Measurements from ENCODE around the gene NTRK2. TPM values are rescaled to one million over a fixed set of nuclear protein-coding genes. Genes with fewer than 3 reads are reported as not detected.

The NTRK2 gene
- 15.0 TPM for polyA plus RNA-seq (2013, experiment 1 of 2)
- 13.3 TPM for polyA plus RNA-seq (2013, experiment 2 of 2)

- Histone ChIP-seq H3K27ac (ENCODE audit: low read depth, low read length, severe bottlenecking) (no peak within 1 kb of the TSS), H3K36me3 (ENCODE audit: control insufficient read depth, insufficient read depth, low read length) (no peaks in the 10 kb centered on the region), H3K4me3 (ENCODE audit: extremely low read depth, insufficient read depth, low read length, poor library complexity, severe bottlenecking) (peak within 1 kb of the TSS; percentile 40), H3K4me1 (ENCODE audit: control insufficient read depth, insufficient read depth, low read length, poor library complexity, severe bottlenecking) (no peaks in the 10 kb centered on the region), H3K9me3 (ENCODE audit: control insufficient read depth, low read length) (no peaks in the 10 kb centered on the region)
- WGBS, 2 experiments (ENCODE audit: insufficient coverage in 2 of 2) = 1% methylated on average over 40 to 48 of the region's 69 CpGs
Observed at GRCh38 chr9:84669288-84670137, at the start of gene NTRK2. Gene NTRK2 (plus strand): TSS chr9:84669729. CDS start chr9:84670749, 1,020 bp downstream.

GRCh38 chr9:84620338-84620737, 49.2 kb upstream of the NTRK2 start:
- no peaks in the 10 kb centered on the region for H3K9me3 ChIP-seq (ENCODE audit: control insufficient read depth, low read length)
- H3K27ac ChIP-seq (ENCODE audit: low read depth, low read length, severe bottlenecking) = no peak overlapping the region
- H3K4me1 ChIP-seq (ENCODE audit: control insufficient read depth, insufficient read depth, low read length, poor library complexity, severe bottlenecking) = no peaks in the 10 kb centered on the region
- H3K4me3 ChIP-seq (ENCODE audit: extremely low read depth, insufficient read depth, low read length, poor library complexity, severe bottlenecking) = no peak overlapping the region
- WGBS, 2 experiments (ENCODE audit: insufficient coverage in 2 of 2) = 71 to 100% methylated on average over 2 of the region's 2 CpGs
- H3K36me3 ChIP-seq (ENCODE audit: control insufficient read depth, insufficient read depth, low read length) = no peaks in the 10 kb centered on the region

- Histone ChIP-seq H3K9me3 (ENCODE audit: control insufficient read depth, low read length) (no peaks in the 10 kb centered on the region), H3K4me3 (ENCODE audit: extremely low read depth, insufficient read depth, low read length, poor library complexity, severe bottlenecking) (no peak overlapping the region), H3K27ac (ENCODE audit: low read depth, low read length, severe bottlenecking) (no peak overlapping the region), H3K36me3 (ENCODE audit: control insufficient read depth, insufficient read depth, low read length) (no peaks in the 10 kb centered on the region), H3K4me1 (ENCODE audit: control insufficient read depth, insufficient read depth, low read length, poor library complexity, severe bottlenecking) (no peaks in the 10 kb centered on the region)
- 83 to 100% methylated on average over 2 of the region's 2 CpGs for WGBS, 2 experiments (ENCODE audit: insufficient coverage in 2 of 2)
Observed at GRCh38 chr9:84621811-84622210, 47.7 kb upstream of the NTRK2 start.

- no peak overlapping the region for H3K4me3 ChIP-seq (ENCODE audit: extremely low read depth, insufficient read depth, low read length, poor library complexity, severe bottlenecking)
- H3K36me3 ChIP-seq (ENCODE audit: control insufficient read depth, insufficient read depth, low read length) = no peaks in the 10 kb centered on the region
- no peaks in the 10 kb centered on the region for H3K4me1 ChIP-seq (ENCODE audit: control insufficient read depth, insufficient read depth, low read length, poor library complexity, severe bottlenecking)
- no peaks in the 10 kb centered on the region for H3K9me3 ChIP-seq (ENCODE audit: control insufficient read depth, low read length)
- no peak overlapping the region for H3K27ac ChIP-seq (ENCODE audit: low read depth, low read length, severe bottlenecking)
- WGBS, 2 experiments (ENCODE audit: insufficient coverage in 2 of 2) = 71 to 73% methylated on average over 3 to 4 of the region's 7 CpGs
Observed at GRCh38 chr9:84622981-84623380, 46.5 kb upstream of the NTRK2 start.

- H3K4me3 ChIP-seq (ENCODE audit: extremely low read depth, insufficient read depth, low read length, poor library complexity, severe bottlenecking) = no peak overlapping the region
- no peaks in the 10 kb centered on the region for H3K9me3 ChIP-seq (ENCODE audit: control insufficient read depth, low read length)
- H3K36me3 ChIP-seq (ENCODE audit: control insufficient read depth, insufficient read depth, low read length) = no peaks in the 10 kb centered on the region
- WGBS, 2 experiments (ENCODE audit: insufficient coverage in 2 of 2) = 80% methylated on average over 1 of the region's 1 CpG; no CpG with 5 or more reads in 1 of the 2 experiments
- H3K27ac ChIP-seq (ENCODE audit: low read depth, low read length, severe bottlenecking) = no peak overlapping the region
- H3K4me1 ChIP-seq (ENCODE audit: control insufficient read depth, insufficient read depth, low read length, poor library complexity, severe bottlenecking) = no peaks in the 10 kb centered on the region
Observed at GRCh38 chr9:84636436-84636835, 33.1 kb upstream of the NTRK2 start.

GRCh38 chr9:84642553-84643141, 26.9 kb upstream of the NTRK2 start:
- Histone ChIP-seq H3K9me3 (ENCODE audit: control insufficient read depth, low read length) (no peaks in the 10 kb centered on the region), H3K36me3 (ENCODE audit: control insufficient read depth, insufficient read depth, low read length) (no peaks in the 10 kb centered on the region), H3K4me1 (ENCODE audit: control insufficient read depth, insufficient read depth, low read length, poor library complexity, severe bottlenecking) (no peaks in the 10 kb centered on the region), H3K27ac (ENCODE audit: low read depth, low read length, severe bottlenecking) (no peak overlapping the region), H3K4me3 (ENCODE audit: extremely low read depth, insufficient read depth, low read length, poor library complexity, severe bottlenecking) (no peak overlapping the region)
- 87 to 88% methylated on average over 3 of the region's 4 CpGs for WGBS, 2 experiments (ENCODE audit: insufficient coverage in 2 of 2)

- 87 to 92% methylated on average over 3 of the region's 3 CpGs for WGBS, 2 experiments (ENCODE audit: insufficient coverage in 2 of 2)
- Histone ChIP-seq H3K9me3 (ENCODE audit: control insufficient read depth, low read length) (no peaks in the 10 kb centered on the region), H3K4me3 (ENCODE audit: extremely low read depth, insufficient read depth, low read length, poor library complexity, severe bottlenecking) (no peak overlapping the region), H3K27ac (ENCODE audit: low read depth, low read length, severe bottlenecking) (no peak overlapping the region), H3K4me1 (ENCODE audit: control insufficient read depth, insufficient read depth, low read length, poor library complexity, severe bottlenecking) (no peaks in the 10 kb centered on the region), H3K36me3 (ENCODE audit: control insufficient read depth, insufficient read depth, low read length) (no peaks in the 10 kb centered on the region)
Observed at GRCh38 chr9:84647699-84648098, 21.8 kb upstream of the NTRK2 start.

GRCh38 chr9:84652496-84653120, 16.9 kb upstream of the NTRK2 start:
- H3K27ac ChIP-seq (ENCODE audit: low read depth, low read length, severe bottlenecking) = no peak overlapping the region
- no peaks in the 10 kb centered on the region for H3K4me1 ChIP-seq (ENCODE audit: control insufficient read depth, insufficient read depth, low read length, poor library complexity, severe bottlenecking)
- WGBS, 2 experiments (ENCODE audit: insufficient coverage in 2 of 2) = 74 to 94% methylated on average over 3 of the region's 4 CpGs

GRCh38 chr9:84655447-84655846, 14.1 kb upstream of the NTRK2 start:
- Histone ChIP-seq H3K36me3 (ENCODE audit: control insufficient read depth, insufficient read depth, low read length) (no peaks in the 10 kb centered on the region), H3K9me3 (ENCODE audit: control insufficient read depth, low read length) (no peaks in the 10 kb centered on the region), H3K27ac (ENCODE audit: low read depth, low read length, severe bottlenecking) (no peak overlapping the region), H3K4me1 (ENCODE audit: control insufficient read depth, insufficient read depth, low read length, poor library complexity, severe bottlenecking) (no peaks in the 10 kb centered on the region), H3K4me3 (ENCODE audit: extremely low read depth, insufficient read depth, low read length, poor library complexity, severe bottlenecking) (no peak overlapping the region)
- WGBS, 2 experiments (ENCODE audit: insufficient coverage in 2 of 2) = 93 to 94% methylated on average over 5 of the region's 5 CpGs

More at GRCh38 chr9:84652496-84653120, 16.9 kb upstream of the NTRK2 start:
- H3K4me3 ChIP-seq (ENCODE audit: extremely low read depth, insufficient read depth, low read length, poor library complexity, severe bottlenecking) = no peak overlapping the region
- no peaks in the 10 kb centered on the region for H3K9me3 ChIP-seq (ENCODE audit: control insufficient read depth, low read length)
- no peaks in the 10 kb centered on the region for H3K36me3 ChIP-seq (ENCODE audit: control insufficient read depth, insufficient read depth, low read length)

- H3K4me1 ChIP-seq (ENCODE audit: control insufficient read depth, insufficient read depth, low read length, poor library complexity, severe bottlenecking) = no peaks in the 10 kb centered on the region
- no peak overlapping the region for H3K4me3 ChIP-seq (ENCODE audit: extremely low read depth, insufficient read depth, low read length, poor library complexity, severe bottlenecking)
- H3K9me3 ChIP-seq (ENCODE audit: control insufficient read depth, low read length) = peaks cover 5% of the 10 kb centered on the region
- H3K27ac ChIP-seq (ENCODE audit: low read depth, low read length, severe bottlenecking) = no peak overlapping the region
- no peaks in the 10 kb centered on the region for H3K36me3 ChIP-seq (ENCODE audit: control insufficient read depth, insufficient read depth, low read length)
- WGBS, 2 experiments (ENCODE audit: insufficient coverage in 2 of 2) = 80 to 83% methylated on average over 1 of the region's 5 CpGs
Observed at GRCh38 chr9:84659313-84659712, 10.2 kb upstream of the NTRK2 start.

All from mesodermal cell (in vitro differentiated cells).